HG03565 (cell line): ENCODE results near the gene BRINP3.
"Not testable (repeated sequence)": the region's sequence is repeated elsewhere in the genome, so short reads cannot be mapped to it uniquely, and the experiment has no call there.

Experiments used
- ATAC-seq: cut with Tn5 transposase; IDR thresholded peaks from one replicate; pipeline ENCODE4 v1.9.1; 2021; ENCODE audit warnings: mild to moderate bottlenecking, moderate library complexity; ENCODE audit not compliant: unreplicated experiment

BRINP3 gene

GRCh38 chr1:190126728-190127127 lies 350.9 kb downstream of the BRINP3 start:
- ATAC-seq: no peak

DNA sequence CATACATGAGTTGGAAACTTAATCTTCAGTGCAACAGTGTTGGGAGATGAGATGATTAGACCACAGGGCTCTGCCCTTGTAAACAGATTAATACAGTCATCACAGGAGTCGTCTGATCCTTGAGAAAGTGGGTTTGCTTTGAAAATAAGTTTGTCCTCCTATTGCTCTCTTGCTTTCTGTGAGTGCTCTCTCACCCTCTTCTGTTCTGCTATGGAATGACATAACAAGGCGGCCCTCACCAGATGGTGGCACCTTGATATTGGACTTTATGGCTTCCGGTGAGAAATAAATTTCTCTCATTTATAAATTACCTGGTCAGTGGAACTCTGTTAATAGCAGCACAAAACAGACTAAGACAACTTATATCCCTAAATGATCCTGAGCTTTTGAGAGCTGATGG lies 353.6 kb downstream of the BRINP3 start:
- ATAC-seq: no peak

GRCh38 chr1:190120564-190120963 lies 357.1 kb downstream of the BRINP3 start:
- not testable (repeated sequence) for ATAC-seq

- no peak for ATAC-seq
Observed at GRCh38 chr1:190119683-190120082, 358.0 kb downstream of the BRINP3 start.

GRCh38 chr1:190116921-190117320 lies 360.7 kb downstream of the BRINP3 start:
- ATAC-seq: no peak

- ATAC-seq: no peak
Observed at GRCh38 chr1:190104961-190105360, 372.7 kb downstream of the BRINP3 start.

DNA sequence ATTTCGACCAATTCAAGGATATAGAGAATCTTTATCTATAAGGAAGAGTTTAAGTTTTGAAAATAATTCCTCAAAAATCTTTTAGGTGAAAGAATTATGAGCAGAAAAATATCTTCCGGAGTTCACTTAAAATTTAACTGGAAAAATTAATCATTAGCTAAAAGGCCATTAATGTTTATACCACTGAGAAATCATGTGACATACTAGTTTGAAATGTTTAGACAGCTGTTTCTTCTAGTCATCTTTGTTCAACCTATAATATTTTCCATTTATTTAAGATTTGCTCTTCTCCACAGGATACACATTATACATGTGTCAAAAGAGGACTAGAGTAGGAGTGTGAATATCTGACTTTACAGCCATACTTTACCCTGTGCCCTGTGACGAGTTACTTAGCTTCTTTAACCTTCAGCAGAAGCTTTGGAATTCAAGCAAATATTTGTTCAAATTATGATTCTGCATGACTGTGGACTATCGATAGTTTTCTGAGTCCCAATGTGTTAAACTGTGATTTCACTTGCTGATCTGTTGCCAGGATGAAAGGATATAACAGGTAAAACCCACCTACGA lies 374.8 kb downstream of the BRINP3 start:
- no peak for ATAC-seq

GRCh38 chr1:190101756-190102155 lies 375.9 kb downstream of the BRINP3 start:
- no peak for ATAC-seq

DNA sequence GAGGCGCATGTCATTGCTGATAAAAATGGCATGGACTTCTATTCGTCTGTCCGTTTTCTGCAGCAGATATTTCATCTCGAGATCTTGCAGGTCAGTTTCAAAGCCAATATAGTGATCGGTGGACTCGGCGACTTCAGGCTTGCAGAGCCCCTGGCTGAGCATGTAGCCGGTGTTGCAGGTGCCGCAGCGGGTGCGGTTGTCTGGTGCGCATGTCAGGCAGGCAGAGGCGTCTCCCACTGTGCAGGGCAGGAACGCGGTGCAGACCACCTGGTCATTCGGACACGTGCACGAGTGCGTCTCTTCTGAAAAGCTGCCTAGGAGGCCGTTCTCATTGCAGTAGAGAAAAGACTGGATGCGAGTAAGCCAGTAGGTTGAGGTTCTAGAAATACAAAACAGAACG lies 378.9 kb downstream of the BRINP3 start:
- ATAC-seq: no peak

- ATAC-seq: no peak
Observed at GRCh38 chr1:190098107-190098506, 379.6 kb downstream of the BRINP3 start.

GRCh38 chr1:190095596-190095995 lies 382.1 kb downstream of the BRINP3 start:
- ATAC-seq: no peak

DNA sequence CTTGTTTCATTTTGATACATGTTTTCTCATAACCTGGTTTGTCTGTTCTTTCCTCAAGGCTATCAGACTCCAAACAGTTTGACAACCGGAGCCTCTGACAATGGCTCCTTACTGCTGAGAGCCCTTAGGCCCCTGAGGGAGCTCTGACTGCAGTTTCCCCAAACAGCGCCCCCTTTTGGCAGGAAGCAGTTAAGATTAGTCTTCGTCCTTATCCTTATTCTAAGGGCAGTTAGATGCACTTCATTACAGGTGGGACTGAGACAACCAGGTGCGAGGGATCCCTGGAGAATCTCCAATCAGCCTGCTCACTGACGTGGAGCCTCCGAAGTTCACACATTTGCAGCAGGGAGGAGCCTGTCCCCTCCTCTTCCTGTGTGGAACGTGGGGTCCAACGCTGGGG lies 393.1 kb downstream of the BRINP3 start:
- no peak for ATAC-seq

DNA sequence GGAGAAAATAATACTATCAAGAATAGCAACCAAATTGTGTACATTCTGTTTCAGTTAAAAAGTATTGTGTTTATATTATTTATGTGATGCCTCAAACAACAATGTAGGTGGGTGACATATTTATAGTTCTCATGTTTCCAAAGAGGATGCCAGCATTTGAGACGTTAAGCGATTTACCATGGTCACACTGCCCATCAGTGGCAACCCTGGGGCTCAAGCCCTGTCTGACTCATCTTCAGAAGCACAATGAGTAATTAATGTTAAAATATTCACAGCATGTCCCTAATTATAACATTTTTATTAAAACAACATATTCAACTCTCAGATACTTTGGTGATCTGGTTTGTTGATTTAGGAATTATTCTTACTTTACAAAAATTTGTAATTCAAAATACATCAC lies 409.4 kb downstream of the BRINP3 start:
- ATAC-seq: no peak

GRCh38 chr1:190067592-190067991 lies 410.1 kb downstream of the BRINP3 start:
- no peak for ATAC-seq

DNA sequence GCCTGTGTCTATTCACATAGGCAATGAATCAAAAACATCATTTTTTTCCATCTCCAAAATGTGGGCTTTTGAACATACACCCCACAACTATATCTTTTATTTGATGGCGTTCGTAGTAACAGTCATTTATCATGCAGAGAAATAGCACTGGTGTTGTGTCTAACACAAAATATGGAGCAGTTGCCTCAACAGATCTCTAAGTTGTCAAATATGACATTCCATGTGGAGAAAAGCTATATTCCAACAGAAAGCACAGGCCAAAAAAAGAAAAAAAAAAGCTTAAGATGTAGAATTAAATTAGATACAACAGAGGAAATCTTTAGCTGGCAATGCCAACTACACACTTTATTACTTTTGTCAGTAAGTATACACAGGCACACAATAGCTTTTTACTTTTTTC lies 411.7 kb downstream of the BRINP3 start:
- no peak for ATAC-seq

GRCh38 chr1:190049314-190049713 lies 428.4 kb downstream of the BRINP3 start:
- ATAC-seq: no peak
